ENCODE measurements around the gene STPG2. TPM values are rescaled to one million over a fixed set of nuclear protein-coding genes. Genes with fewer than 3 reads are reported as not detected.

The STPG2 gene
- total RNA-seq, 1 donor from 2014 or later, result not detected

DNA sequence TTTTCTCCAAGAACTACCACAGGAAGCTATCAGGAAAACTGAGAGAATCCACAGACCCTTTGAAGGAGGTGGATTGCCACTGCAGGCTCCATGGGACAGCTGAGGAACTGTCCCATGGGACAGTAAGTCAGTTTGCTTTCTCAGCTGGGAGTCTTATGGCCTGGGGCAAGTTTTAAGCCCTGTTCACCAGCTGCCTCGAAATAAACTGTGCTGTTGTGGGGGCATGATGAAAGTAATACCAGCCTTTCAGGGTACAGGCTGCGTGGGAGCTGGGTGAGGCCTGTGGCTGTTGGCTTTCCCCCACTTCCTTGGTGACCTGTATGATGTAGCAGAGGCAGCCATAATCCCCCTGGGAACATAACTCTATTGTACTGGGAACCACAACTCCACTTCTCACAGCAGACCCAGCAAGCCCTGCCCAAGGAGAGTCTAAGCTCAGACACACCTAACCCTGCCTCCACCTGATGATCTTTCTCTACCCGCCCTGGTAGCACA lies 452.1 kb downstream of the STPG2 start:
- TF ChIP-seq CTCF (IDR thresholded peaks at IDR 0.05), result no peak
- H3K9me3 ChIP-seq, result no peaks in the 10 kb centered on the region
- no peak overlapping the region for H3K27ac ChIP-seq
- DNase-seq (ENCODE audit: low spot score in 2 of 2), result no peak
- no peaks in the 10 kb centered on the region for H3K36me3 ChIP-seq
- no peak overlapping the region for H3K4me3 ChIP-seq
- intact Hi-C loops (cut with DNase I), result no loop called here
- H3K4me1 ChIP-seq, result no peaks in the 10 kb centered on the region
- no peaks in the 10 kb centered on the region for H3K27me3 ChIP-seq

GRCh38 chr4:97670703-97671269 lies 472.5 kb downstream of the STPG2 start:
- H3K9me3 ChIP-seq, result no peaks in the 10 kb centered on the region
- intact Hi-C loops (cut with DNase I), result no loop called here
- H3K4me1 ChIP-seq, result no peaks in the 10 kb centered on the region
- TF ChIP-seq CTCF (IDR thresholded peaks at IDR 0.05), result no peak
- no peak for DNase-seq (ENCODE audit: low spot score in 2 of 2)
- no peak overlapping the region for H3K27ac ChIP-seq
- H3K27me3 ChIP-seq, result no peaks in the 10 kb centered on the region
- H3K36me3 ChIP-seq, result no peaks in the 10 kb centered on the region
- no peak overlapping the region for H3K4me3 ChIP-seq

GRCh38 chr4:97665553-97665952 lies 477.7 kb downstream of the STPG2 start:
- H3K36me3 ChIP-seq, result no peaks in the 10 kb centered on the region
- intact Hi-C loops (cut with DNase I), result no loop called here
- no peaks in the 10 kb centered on the region for H3K27me3 ChIP-seq
- no peaks in the 10 kb centered on the region for H3K9me3 ChIP-seq
- no peaks in the 10 kb centered on the region for H3K4me1 ChIP-seq
- DNase-seq (ENCODE audit: low spot score in 2 of 2), result no peak
- no peak for TF ChIP-seq CTCF (IDR thresholded peaks at IDR 0.05)
- no peak overlapping the region for H3K27ac ChIP-seq
- H3K4me3 ChIP-seq, result no peak overlapping the region

DNA sequence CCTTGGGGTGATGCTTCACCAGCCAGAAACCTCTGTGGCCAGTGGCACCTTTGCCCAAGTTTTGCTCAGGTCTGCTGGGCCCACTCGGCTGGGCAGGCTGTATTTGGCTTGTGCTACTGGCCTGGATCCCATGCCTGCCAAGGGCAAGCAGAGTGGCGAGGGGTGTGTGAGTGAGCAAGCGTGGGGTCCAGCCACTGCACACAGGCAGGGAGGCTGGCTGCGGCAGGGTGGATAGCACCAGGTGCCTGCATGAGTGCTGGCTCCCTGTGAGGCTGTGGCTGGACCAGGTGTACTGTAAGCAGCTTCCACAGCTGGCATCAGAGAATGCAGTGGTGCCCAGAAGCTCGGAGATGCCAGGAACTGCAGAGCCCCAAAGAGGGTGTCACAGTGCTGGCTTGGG lies 478.5 kb downstream of the STPG2 start:
- Histone ChIP-seq H3K4me3 (no peak overlapping the region), H3K36me3 (no peaks in the 10 kb centered on the region), H3K27me3 (no peaks in the 10 kb centered on the region), H3K9me3 (no peaks in the 10 kb centered on the region), H3K4me1 (no peaks in the 10 kb centered on the region), H3K27ac (no peak overlapping the region)
- no peak for DNase-seq (ENCODE audit: low spot score in 2 of 2)
- intact Hi-C loops (cut with DNase I), result no loop called here
- TF ChIP-seq CTCF (IDR thresholded peaks at IDR 0.05), result no peak

DNA sequence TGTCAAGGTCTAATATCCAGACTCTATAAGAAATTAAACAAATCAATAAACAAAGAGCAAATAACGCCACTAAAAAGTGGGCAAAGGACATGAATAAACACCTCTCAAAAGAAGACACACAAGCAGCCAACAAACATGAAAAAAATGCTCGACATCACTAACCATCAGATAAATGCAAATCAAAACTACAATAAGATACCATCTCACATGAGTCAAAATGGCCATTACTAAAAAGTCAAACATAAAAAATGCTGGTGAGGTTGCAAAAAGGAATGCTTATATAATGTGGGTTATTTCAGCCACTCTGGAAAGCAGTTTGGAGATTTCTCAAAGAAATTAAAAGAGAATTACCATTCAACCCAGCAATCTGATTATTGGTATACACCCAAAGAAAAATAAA lies 481.1 kb downstream of the STPG2 start:
- Histone ChIP-seq H3K4me1 (no peaks in the 10 kb centered on the region), H3K36me3 (no peaks in the 10 kb centered on the region), H3K27me3 (no peaks in the 10 kb centered on the region), H3K4me3 (no peak overlapping the region), H3K9me3 (no peaks in the 10 kb centered on the region), H3K27ac (no peak overlapping the region)
- intact Hi-C loops (cut with DNase I), result no loop called here
- DNase-seq (ENCODE audit: low spot score in 2 of 2), result no peak
- TF ChIP-seq CTCF (IDR thresholded peaks at IDR 0.05), result no peak
